Measurements from ENCODE around the gene CAPN1.

- TF ChIP-seq CTCF (IDR thresholded peaks at IDR 0.05) = no peak
- no peak for TF ChIP-seq SIN3A (IDR thresholded peaks at IDR 0.05; ENCODE audit: borderline replicate concordance, insufficient read depth, low read depth, low read length)
- TF ChIP-seq REST (IDR thresholded peaks at IDR 0.05; ENCODE audit: insufficient read depth in 1 of 2, low read depth in 2 of 2, low read length in 1 of 2) = no peak
- TF ChIP-seq POLR2AphosphoS5 (IDR thresholded peaks at IDR 0.05; ENCODE audit: low read depth, low read length) = no peak
- no peak for TF ChIP-seq TCF7L2 (IDR thresholded peaks at IDR 0.05; ENCODE audit: low read depth, low read length)
These were observed 33.1 kb upstream of the CAPN1 start for GRCh38 chr11:65148657-65149056.

Data from Panc1 (cell line).